Astrocyte of the spinal cord (primary cell): Measurements from ENCODE around the gene KCNK10.

Experiments
- DNase-seq: peaks from one replicate; pipeline ENCODE4 v3.0.0; 2011; ENCODE audit warnings: low read depth, low spot score
- H3K4me3 ChIP-seq: 2 replicates; pipeline ENCODE4 v1.5.1; 2011; ENCODE audit warnings: low read depth, mild to moderate bottlenecking, low read length, moderate library complexity
- in situ Hi-C: cut with HindIII; loops from 2 replicates; pipeline ENCODE4 v1.10.0; 2017; ENCODE audit warnings: low sequenced_read_pairs
- TF ChIP-seq, protein P1 (sequence below): IDR thresholded peaks from 2 replicates; pipeline ENCODE4 v1.5.1; 2012; ENCODE audit warnings: low read depth, mild to moderate bottlenecking, low read length, inconsistent platforms

KCNK10 gene

DNA sequence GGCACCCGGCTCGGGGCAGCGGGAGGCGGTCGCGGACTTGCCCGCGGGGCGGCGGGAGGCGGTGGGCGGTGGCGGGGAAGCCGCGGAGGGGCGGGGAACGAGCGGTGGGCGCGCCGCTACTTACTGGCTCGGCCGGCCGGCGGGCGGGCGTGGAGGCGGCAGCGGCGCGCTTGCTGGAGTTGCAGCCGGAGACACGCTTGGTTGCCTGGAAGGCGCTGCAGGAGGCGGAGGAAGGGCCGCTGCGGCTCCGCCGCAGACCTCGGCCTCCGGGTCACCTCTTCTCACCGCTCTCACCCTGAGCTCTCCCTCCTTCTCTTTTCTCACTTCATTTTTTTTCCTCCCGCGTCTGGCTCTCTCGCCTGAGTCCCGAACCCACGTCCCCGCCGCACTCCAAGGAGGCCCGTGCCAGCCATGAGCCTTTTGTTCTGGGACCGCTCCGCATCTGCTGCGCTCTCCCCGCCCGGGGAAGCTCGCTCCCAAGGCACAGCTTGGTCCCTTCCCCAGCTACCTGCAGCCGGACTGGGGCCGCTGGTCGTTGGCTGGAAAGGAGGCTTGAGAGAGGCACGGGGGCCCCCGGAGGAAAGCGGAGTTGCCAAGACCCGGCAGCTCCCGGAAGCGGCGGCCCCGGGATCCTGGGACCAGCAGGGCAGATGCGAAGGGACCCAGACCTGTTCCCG, 592 bp upstream of the KCNK10 start:
- in situ Hi-C loops, result no loop called here
- TF ChIP-seq, protein P1, sequence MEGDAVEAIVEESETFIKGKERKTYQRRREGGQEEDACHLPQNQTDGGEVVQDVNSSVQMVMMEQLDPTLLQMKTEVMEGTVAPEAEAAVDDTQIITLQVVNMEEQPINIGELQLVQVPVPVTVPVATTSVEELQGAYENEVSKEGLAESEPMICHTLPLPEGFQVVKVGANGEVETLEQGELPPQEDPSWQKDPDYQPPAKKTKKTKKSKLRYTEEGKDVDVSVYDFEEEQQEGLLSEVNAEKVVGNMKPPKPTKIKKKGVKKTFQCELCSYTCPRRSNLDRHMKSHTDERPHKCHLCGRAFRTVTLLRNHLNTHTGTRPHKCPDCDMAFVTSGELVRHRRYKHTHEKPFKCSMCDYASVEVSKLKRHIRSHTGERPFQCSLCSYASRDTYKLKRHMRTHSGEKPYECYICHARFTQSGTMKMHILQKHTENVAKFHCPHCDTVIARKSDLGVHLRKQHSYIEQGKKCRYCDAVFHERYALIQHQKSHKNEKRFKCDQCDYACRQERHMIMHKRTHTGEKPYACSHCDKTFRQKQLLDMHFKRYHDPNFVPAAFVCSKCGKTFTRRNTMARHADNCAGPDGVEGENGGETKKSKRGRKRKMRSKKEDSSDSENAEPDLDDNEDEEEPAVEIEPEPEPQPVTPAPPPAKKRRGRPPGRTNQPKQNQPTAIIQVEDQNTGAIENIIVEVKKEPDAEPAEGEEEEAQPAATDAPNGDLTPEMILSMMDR, result no peak
- DNase-seq, result no peak
- H3K4me3 ChIP-seq, result peak overlapping the region; percentile 20

DNA sequence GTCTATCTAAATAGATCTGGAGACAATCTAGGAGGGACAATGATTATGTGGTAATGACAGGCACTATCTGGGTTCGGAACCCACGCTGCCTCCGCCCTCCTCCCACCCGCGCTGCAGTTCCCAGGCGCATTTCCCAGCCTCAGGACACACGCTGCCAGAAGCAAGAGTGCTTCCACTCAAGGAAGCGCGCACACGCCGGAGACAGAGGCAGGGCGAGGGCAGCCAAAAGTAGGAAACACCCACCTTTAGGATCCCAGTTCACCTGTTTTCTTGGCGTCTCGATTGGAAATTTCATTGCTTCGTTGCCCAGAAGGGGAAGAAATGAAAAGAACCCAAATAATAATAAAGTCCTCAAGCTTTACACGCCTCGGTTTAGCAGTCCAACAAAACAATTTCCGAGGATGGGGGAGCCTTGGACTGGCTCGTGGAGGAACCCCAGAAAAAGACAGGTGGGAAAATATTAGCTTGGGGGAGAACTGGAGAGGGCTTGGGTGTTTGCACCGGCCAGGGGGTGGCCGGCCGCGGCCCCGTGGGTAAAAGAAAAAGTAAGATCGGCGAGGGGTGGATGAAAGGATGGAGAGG, 474 bp downstream of the KCNK10 start:
- in situ Hi-C loops, result no loop called here
- DNase-seq, result no peak
- TF ChIP-seq, protein P1, result no peak
- H3K4me3 ChIP-seq, result peak overlapping the region; percentile 12

DNA sequence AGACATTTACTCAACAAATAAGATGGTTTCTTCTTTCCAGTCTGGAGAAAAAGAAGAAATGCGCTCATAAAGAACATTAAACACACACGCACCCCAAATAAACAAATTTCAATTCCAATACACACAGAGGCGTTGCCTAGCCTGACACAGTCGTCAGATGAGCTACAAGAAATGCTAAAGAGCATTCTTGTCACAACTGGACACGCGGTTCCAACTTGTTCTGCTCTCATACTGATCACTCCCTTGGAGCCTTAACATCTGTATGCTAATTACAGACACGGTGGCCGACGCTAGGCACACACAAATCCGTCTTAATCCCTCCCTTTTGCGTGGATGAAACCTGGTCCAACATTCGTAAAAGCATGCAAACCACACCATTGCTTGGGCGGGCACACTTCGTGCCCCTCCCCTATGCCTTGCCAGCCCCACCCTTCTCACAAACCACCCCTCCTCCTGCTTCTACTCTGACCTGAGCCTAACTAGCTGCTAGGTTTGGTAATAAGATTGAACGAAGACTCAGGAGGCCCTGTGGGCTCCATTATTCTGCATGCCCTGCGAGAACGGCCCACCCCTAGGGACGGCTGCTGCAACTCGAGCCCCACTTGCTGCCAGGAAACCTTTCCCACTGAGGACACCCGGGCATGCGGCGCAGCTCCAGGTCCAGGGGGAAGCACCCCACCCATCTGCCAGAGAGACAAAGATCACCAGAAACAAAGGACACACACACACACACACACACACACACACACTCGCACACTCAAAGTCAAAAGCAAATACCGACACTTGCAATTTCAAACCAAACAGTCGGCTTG, 1.2 kb downstream of the KCNK10 start:
- DNase-seq, result no peak
- in situ Hi-C loops, result no loop called here
- TF ChIP-seq, protein P1, result no peak
- no peak overlapping the region for H3K4me3 ChIP-seq

DNA sequence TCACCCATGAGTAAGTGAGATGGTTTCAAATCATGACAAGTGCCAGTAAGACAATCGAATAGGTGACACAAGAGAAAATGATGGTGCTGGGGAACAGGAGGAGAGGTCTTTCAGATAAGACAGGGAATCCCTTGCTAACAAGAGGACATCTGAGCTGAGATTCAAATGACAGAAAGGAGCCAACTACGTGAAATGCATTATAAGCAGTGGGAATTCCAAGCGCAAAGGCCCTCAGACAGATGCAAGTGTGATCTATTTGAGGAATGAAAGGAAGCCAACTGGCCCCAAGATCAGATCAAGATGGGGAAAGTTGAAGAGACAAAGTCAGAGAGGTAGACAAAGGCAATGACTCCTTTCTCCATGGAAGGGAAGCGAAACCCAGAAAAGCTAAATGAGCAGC, 4.7 kb downstream of the KCNK10 start:
- no peak for DNase-seq
- TF ChIP-seq, protein P1, result no peak
- no peak overlapping the region for H3K4me3 ChIP-seq
- in situ Hi-C loops, result no loop called here

DNA sequence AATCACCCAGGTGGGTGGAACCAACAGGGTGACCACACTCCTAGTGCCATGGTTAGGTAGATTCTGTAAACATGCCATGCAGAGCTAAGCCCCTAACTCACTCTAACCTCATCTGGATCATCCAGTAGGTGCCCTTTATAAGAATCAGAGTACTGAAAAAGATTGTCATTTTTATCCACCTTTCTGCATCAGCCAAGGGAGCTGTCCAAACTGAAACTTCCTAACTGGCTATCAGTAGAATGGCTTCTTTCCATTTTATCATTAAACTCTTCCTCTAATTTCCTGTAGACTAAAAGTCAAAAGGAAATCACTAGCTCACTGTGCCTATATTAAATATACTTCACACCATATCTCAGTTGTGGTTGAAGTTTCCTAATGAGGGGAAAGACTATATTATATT, 6.5 kb downstream of the KCNK10 start:
- TF ChIP-seq, protein P1, result no peak
- in situ Hi-C loops, result no loop called here
- DNase-seq, result no peak
- H3K4me3 ChIP-seq, result no peak overlapping the region

GRCh38 chr14:88312257-88312656, 10.8 kb downstream of the KCNK10 start:
- H3K4me3 ChIP-seq, result no peak overlapping the region
- in situ Hi-C loops, result no loop called here
- TF ChIP-seq, protein P1, result no peak
- no peak for DNase-seq
